T-helper 9 cell (primary cell): Measurements from ENCODE around the gene KRT40.
"Not testable (repeated sequence)": the region's sequence is repeated elsewhere in the genome, so short reads cannot be mapped to it uniquely, and the experiment has no call there.

Source experiments
- DNase-seq: peaks from one replicate; pipeline ENCODE4 v3.0.0-alpha.2; 2020
- total RNA-seq, 2 donors: gene quantifications; one replicate each; lab custom pipeline; 2026; lab: John Stamatoyannopoulos, UW

The KRT40 gene
- total RNA-seq = 0 reads per million in 2 donors

DNA sequence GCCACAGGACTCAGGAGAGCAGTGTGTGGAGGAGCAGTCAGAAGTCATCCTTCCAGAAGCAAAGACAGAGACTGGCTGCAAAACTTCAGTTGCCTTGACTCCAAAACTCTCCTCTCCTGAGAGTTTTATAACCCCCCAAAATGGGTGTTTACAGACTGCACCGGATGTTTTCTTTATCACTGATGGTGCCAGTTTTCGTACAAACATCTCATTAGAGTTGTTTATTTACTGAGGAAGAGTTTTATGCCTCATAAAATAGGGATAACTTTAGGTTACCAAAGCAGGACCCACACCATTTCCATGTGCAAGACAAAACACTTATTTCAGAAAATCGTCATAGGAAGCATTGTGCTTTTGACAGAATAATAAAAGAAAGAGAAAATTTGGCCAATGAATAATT is at the start of gene KRT40:
TSS of gene KRT40 (minus strand) at position 101 of the 400 bp plus-strand sequence. CDS start at position 48, 53 bp downstream.
- DNase-seq = no peak

DNA sequence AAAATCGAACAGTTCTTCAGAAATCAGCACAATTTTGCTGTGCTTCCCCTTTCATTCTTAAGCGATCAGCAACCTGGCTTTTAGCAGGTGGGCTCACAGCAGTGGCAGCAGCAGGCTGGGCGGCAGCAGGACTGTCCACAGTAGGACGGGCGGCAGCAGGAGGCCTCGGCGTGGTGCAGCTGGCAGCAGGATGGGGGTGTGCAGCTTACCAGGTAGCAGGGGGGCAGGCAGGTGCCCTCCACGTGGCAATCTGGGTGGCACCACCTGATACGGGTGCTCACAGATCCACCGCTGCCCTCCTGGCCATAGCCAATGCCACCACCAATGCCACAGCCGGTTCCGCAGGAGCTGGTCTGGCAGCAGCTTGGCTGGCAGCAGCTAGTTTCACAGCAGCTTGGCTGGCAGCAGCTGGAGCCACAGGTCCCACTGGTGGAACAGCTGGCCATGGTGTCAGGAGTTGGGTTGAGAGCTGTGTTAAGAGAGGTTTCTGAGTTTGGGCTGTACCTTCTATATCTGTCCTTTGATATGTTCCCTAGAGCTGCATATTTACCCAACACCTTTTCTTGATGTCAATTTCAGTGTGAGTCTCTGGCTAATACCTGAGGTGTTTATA is 45.6 kb upstream of the KRT40 start, which contains the start of gene KRTAP1-4:
TSS of gene KRTAP1-4 (minus strand) at position 563 of the 613 bp plus-strand sequence. CDS start at position 446, 117 bp downstream.
- no peak for DNase-seq

- DNase-seq = no peak
Measured at GRCh38 chr17:41026715-41027471, 42.8 kb upstream of the KRT40 start, which contains the start of gene KRTAP1-5. KRTAP1-5 (minus strand) TSS chr17:41027208; CDS start chr17:41027155, 53 bp downstream.

GRCh38 chr17:41024697-41025096 is 40.6 kb upstream of the KRT40 start:
- DNase-seq = no peak

GRCh38 chr17:41020336-41020735 is 36.2 kb upstream of the KRT40 start:
- no peak for DNase-seq

DNA sequence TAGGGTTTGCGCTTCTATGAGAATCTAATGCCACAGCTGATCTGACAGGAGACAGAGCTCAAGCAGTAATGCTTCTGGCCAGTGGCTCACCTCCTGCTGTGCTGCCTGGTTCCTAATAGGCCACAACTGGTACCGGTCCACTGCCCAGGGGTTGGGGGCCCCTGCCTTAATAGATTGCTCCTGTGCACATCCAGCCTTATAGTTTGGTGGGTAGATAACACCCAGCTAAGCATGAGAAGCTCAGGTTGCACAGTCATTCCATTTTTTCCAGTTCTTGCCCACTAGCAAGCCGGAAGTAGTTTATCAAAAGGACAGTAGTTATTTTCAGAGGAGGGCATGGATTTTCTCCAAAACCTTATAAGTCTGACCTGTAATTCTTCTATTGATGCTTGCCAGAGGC is 35.3 kb upstream of the KRT40 start:
- DNase-seq = no peak

GRCh38 chr17:41018541-41018940 is 34.4 kb upstream of the KRT40 start:
- no peak for DNase-seq

GRCh38 chr17:41016578-41017215 is 32.6 kb upstream of the KRT40 start:
- DNase-seq = no peak

DNA sequence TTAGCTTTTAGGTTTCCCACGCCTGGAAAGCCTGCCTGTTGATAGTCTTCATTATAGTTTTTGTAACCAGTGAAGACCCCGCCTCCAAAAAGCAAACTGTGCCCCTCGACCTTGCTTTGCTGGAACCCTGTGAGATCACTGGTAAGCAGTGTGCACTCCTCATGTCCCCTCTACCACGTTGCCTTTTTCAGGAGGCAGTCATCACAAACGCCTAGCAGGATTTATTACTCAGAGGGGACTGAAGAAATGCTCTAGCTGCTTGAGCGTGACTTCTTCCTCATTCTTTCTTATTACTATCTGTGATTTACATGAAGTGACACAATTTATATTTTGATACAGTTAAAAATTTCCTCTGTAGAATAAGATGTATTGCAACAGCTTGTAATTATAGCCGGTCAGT is 31.3 kb upstream of the KRT40 start:
- no peak for DNase-seq

GRCh38 chr17:41013606-41014005 is 29.5 kb upstream of the KRT40 start:
- DNase-seq = no peak

- DNase-seq = no peak
Measured at GRCh38 chr17:41013181-41013580, 29.1 kb upstream of the KRT40 start.

DNA sequence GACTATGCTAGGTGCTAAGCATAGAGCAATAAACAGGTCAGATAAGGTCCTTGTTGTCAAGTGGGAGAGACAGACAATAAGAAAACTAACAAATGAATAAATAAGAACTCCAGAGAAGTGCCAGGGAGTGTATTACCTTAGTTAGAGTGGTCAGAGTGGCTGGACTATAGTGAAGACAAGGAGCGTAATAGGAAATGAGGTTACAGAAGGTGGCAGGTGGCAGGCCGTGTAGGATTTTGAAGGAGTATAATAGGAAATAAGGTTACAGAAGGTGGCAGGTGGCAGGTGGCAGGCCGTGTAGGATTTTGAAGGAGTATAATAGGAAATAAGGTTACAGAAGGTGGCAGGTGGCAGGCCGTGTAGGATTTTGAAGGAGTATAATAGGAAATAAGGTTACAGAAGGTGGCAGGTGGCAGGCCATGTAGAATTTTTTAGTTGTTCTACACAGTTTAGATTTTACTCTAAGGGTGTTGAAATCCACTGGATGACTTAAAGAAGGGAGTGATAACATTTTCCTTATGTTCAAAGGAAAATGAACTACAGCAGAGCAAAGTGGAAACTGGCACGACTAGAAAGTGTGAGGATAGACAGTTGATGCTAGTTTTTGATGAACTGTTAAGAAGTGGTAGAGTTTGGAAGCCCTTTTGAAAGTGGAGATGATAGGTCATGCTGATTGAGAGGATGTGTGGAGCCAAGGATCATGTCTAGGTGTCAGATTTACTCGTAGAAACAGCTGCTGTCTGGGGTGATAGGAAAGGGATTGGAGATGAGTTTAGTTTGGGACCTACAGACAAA is 28.4 kb upstream of the KRT40 start:
- no peak for DNase-seq

GRCh38 chr17:41010441-41010840 is 26.3 kb upstream of the KRT40 start:
- DNase-seq = no peak

DNA sequence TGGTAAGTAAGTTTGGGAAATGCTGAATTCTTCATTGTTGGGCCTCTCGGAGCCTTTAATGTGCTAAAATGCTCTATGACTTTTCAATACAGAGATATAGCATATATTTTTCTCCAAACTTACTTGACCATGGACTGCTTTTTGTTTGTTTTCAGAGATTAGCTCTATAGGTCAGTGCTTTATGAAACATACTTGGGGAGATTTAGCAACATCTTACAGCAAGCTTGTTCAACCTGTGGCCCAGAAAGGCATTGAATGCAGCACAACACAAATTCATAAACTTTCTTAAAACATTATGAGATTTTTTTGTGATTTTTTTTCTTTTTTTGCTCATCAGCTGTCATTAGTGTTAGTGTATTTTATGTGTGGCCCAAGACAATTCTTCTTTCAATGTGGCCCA is 25.8 kb upstream of the KRT40 start:
- DNase-seq = no peak

DNA sequence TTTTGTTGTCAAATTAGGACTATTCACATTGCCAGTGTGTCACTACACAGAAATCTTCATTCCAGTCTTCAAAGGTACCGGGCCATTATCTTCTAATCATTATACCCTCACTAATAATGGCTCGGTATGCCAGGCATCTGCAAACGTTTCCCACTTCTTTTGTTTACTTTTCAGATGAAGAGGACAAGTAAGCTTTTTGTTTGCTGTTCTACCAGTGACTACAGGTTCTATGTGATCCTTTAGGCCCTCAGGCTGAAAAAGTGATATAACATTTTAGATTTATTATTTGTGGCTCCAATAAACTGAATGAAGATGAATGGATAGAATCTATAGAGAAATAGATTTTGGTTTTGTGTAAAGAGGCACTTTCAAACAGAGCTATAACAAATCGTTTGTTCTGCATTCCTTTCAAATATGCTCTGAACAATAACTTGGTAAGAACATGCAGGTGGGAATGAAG is 25.2 kb upstream of the KRT40 start:
- DNase-seq = no peak

DNA sequence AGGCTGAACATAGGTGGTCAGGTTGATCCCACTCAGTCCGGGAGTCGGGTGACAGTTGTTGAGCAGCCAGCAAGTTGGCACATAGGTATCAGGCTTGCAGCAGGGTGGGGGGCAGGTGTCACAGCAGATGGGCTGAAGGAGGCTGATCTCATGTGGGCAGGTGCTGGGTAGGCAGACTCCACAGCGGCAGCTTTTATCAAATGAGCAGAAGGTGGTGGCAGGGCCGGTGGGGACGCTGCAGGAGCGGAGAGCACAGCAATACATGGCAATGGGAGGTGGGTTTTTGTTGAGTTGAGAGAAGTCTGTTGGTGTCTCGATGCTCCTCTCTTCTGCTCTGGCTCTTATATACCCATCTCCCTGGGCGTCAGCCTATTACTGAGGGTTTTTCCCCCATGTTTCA is 24.7 kb upstream of the KRT40 start, which contains the start of gene KRTAP3-1:
TSS of gene KRTAP3-1 (minus strand) at position 318 of the 400 bp plus-strand sequence. CDS start at position 264, 54 bp downstream.
- no peak for DNase-seq

- no peak for DNase-seq
Measured at GRCh38 chr17:41004397-41004796, 20.3 kb upstream of the KRT40 start.

DNA sequence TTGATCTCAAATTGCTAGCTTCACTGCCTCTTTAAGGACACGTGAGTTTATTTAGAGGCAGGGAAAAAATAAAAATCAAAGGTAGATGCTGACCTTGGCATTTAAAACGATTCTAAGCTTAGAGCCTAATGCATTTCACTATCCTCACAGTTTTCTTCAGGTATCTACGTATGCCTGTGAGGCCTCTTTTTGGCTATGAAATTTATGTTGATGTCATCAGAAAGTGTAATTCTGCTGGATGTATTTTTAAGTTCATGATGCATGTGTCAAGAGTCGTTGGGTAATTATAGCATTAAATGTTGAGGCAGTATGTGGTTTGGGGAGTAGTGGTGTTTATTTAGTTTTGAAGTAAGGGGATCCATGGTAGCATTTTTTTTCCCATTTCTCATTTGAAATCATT is 19.8 kb upstream of the KRT40 start:
- no peak for DNase-seq

DNA sequence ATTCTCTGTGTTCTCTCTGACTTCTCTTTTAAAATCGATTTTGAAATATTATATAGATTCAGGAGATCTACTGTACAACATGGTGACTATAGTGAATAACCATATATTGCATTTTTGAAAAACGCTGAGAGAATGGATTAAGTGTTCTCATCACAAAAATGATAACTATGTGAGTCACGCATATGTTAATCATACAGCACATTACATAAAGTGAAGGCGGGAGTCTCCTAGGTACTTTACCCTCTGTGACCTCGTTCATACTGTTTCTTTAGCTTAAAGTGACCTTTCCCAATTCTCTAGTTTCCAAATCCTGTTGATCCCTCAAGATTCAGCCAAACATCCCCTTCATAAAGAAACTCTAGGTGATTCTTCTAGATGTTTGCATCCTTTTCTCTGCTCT is 18.7 kb upstream of the KRT40 start:
- no peak for DNase-seq

DNA sequence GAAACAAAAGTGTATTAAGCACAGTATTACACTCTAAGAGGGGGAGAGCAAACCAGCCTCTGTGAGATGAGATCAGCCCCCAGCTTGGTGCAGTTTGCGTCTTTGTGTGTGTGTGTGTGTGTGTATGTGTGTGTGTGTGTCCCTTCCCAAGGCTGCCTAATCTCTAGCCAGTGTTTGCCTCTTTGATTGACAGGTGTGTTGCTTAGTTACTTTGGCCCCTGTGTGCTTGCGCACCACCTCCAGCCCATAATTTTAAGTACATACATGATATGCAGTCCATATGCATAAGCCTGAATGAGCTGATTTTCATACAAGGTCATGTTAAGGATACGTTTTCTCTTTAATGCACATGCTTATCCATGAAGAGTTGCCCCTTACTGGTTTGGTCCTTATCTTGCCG is 17.7 kb upstream of the KRT40 start:
- DNase-seq = no peak

- DNase-seq = not testable (repeated sequence)
Measured at GRCh38 chr17:40999563-40999962, 15.4 kb upstream of the KRT40 start, which contains the start of gene KRTAP3-2. KRTAP3-2 (minus strand) TSS chr17:40999906; CDS start chr17:40999853, 53 bp downstream.

DNA sequence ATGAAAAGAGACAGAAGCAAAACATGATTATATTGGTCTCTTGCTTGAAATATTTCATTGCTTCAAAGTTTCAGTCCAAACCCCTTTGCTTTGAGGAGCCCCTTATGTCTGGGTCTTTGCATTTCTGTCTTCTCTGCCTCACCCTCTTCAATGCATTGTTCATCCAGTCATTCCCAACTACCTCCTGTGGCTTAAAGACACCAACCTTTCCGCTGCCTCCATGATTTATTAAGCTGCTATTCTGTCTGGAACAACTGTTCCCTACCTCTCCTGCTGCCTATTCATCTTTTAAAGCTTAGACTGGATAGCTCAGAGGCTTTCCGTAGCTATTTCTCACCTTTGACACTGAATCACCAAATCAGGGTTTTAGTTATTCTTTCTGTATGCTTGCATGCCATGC is 13.2 kb upstream of the KRT40 start:
- DNase-seq = no peak
